ENCODE data around the gene GALNT18. TPM values are rescaled to one million over a fixed set of nuclear protein-coding genes. Genes with fewer than 3 reads are reported as not detected.

GALNT18 gene
- total RNA-seq, 1 experiment from 2014 or later: 6.6 TPM

DNA sequence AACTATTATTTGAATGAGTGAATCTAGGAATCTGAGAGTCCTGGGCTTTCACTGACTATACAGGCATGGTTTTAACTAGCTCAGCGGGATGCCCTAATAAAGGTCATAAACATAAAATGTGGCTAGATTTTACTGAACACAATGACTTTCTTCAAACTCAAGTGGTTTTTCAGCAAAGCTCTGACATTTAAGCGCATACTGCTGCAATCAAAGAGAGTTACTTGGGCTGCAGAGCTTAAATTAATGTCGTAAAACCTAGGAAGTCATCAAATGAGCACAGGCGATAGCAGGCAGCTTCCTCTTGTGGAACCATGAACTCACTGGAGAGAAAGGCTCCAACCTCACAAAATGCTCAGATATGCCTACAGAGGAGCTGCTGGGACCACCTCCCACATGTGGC is 275.5 kb downstream of the GALNT18 start:
- H3K27ac ChIP-seq: no peak overlapping the region
- H3K9me3 ChIP-seq (replicated peaks): no peaks in the 10 kb centered on the region

DNA sequence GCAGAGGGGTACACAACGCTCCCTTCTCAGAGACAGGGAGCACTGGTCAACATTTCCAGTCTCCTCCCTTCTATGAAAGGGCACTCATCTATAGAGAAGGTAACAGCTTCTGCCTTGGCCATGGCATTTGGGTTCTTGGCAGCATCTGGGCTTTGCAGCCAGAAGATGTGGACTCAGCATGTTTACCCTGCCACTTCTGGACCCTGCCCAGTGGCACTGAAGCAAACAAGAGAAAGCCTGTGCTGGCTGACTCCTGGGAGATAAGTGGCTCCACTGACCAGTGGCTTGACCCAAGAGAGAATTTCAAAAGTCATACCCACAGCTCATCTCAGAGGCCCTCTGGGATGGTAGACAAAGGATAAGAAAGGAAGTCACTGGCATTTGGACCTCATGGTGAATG is 276.7 kb downstream of the GALNT18 start:
- Histone ChIP-seq H3K36me3 (no peaks in the 10 kb centered on the region), H3K27ac (no peak overlapping the region), H3K4me1 (replicated peaks) (peaks cover 4% of the 10 kb centered on the region), H3K9me3 (replicated peaks) (no peaks in the 10 kb centered on the region), H3K4me3 (no peak overlapping the region), H3K27me3 (replicated peaks) (no peaks in the 10 kb centered on the region)
- no peak for DNase-seq (ENCODE audit: low read depth in 1 of 2, low spot score in 2 of 2)

More for the DNA sequence above, 275.5 kb downstream of the GALNT18 start:
- DNase-seq (ENCODE audit: low read depth in 1 of 2, low spot score in 2 of 2): no peak
- Histone ChIP-seq H3K4me3 (no peak overlapping the region), H3K4me1 (replicated peaks) (peaks cover 8% of the 10 kb centered on the region), H3K27me3 (replicated peaks) (no peaks in the 10 kb centered on the region), H3K36me3 (no peaks in the 10 kb centered on the region)

DNA sequence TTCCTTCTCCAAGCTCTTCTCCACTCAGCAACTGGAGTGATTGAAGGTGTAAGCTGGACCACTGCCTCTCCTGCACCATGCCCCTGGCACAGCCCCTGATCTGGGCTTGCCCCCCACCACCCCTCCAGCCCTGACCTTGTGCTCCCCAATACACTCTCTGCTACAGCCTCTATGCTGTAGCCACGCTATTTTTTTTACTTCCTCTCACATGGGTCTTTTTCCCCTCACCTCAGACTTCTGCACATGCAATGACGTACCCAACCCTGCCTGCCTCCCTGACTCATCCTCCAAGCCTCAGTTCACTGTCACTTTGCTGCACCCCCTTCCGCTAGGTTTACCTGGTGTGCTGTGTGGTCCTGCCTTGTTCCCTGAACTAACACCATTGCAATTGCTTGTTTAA is 277.8 kb downstream of the GALNT18 start:
- no peak overlapping the region for H3K27ac ChIP-seq
- no peaks in the 10 kb centered on the region for H3K27me3 ChIP-seq (replicated peaks)
- H3K36me3 ChIP-seq: no peaks in the 10 kb centered on the region
- DNase-seq (ENCODE audit: low read depth in 1 of 2, low spot score in 2 of 2): no peak
- no peak overlapping the region for H3K4me3 ChIP-seq
- no peaks in the 10 kb centered on the region for H3K4me1 ChIP-seq (replicated peaks)
- H3K9me3 ChIP-seq (replicated peaks): no peaks in the 10 kb centered on the region

DNA sequence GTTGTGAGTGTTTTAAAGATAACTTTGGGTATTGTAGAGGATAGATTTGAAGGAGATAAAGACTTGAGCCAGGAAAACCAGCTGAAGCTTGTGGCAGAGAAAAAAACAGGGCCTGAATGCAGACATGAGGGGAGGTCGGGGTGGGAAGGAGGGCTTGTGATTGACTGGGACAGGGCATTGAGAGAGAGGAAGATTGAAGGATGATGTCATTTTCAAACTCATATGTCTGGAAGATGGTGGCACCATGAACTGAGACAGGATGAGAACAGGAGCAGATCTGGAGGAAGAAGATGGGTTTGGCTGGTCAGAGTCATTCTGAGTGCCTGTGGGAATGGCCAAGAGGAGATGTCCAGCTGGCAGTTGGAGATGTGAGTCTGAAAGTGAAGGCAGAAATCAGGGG is 283.5 kb downstream of the GALNT18 start:
- DNase-seq (ENCODE audit: low read depth in 1 of 2, low spot score in 2 of 2): no peak
- Histone ChIP-seq H3K9me3 (replicated peaks) (no peaks in the 10 kb centered on the region), H3K4me1 (replicated peaks) (no peaks in the 10 kb centered on the region), H3K4me3 (no peak overlapping the region), H3K36me3 (no peaks in the 10 kb centered on the region), H3K27ac (no peak overlapping the region), H3K27me3 (replicated peaks) (no peaks in the 10 kb centered on the region)

DNA sequence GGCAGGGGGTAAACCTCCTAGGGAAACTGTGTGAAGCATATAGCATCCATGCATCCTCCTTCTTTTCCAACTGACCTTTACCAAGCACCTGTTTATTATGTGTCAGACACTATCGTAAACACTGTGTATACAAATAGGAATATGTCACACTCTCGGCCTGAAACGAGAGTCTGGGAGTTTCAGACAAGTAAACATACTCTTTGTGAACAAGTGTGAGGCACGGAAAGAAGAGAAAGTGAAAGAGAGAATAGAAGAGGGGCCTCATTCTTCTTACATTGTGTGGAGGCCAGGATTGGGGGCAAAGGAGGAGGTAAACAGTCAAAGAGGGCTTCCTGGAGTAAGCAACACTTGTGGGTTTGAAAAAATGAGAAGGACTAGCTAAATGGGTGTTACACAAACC is 285.1 kb downstream of the GALNT18 start:
- Histone ChIP-seq H3K27me3 (replicated peaks) (no peaks in the 10 kb centered on the region), H3K36me3 (no peaks in the 10 kb centered on the region), H3K27ac (no peak overlapping the region), H3K4me1 (replicated peaks) (no peaks in the 10 kb centered on the region), H3K4me3 (no peak overlapping the region), H3K9me3 (replicated peaks) (no peaks in the 10 kb centered on the region)
- DNase-seq (ENCODE audit: low read depth in 1 of 2, low spot score in 2 of 2): peak in 1 of 2 experiments; percentile 2

DNA sequence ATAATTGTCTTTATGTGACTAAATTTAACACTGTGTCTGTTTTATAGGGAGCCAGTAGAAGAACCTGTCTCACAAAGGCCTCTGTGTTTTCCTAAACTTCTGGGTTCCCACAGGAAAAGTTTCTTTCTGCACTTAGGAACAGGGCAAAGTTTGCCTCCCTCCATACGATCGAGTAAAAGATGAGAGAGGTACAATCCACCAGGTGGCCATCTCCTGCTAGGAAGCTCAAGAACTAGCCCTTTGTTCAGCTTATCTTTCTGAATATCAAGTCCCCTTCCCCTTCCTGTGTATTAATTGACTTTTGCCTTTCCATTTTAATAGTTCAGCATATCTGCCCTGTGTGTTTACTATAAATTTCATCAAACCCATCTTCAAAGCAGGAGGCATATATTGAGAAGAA is 286.8 kb downstream of the GALNT18 start:
- no peak overlapping the region for H3K27ac ChIP-seq
- no peaks in the 10 kb centered on the region for H3K4me1 ChIP-seq (replicated peaks)
- DNase-seq (ENCODE audit: low read depth in 1 of 2, low spot score in 2 of 2): no peak
- H3K9me3 ChIP-seq (replicated peaks): no peaks in the 10 kb centered on the region
- no peak overlapping the region for H3K4me3 ChIP-seq
- no peaks in the 10 kb centered on the region for H3K27me3 ChIP-seq (replicated peaks)
- no peaks in the 10 kb centered on the region for H3K36me3 ChIP-seq

DNA sequence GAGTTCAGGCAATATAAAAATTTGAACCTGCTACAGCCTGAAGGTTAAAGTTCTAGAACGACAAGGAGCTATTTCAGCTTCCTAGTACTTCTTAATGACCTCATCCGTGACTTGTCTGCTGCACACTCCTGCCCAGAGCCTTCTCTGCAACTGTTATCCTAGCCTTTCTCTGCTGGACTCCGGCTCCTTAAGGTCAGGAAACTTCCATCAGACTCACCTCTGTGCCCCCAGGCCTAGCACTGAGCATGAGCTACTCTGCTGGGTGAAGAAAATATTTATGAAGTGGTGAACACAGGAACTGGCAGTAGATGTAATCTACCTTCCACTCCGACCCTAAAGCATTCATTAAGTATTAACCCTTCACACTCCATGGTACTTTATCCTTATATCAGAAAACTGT is 287.2 kb downstream of the GALNT18 start:
- no peaks in the 10 kb centered on the region for H3K9me3 ChIP-seq (replicated peaks)

DNA sequence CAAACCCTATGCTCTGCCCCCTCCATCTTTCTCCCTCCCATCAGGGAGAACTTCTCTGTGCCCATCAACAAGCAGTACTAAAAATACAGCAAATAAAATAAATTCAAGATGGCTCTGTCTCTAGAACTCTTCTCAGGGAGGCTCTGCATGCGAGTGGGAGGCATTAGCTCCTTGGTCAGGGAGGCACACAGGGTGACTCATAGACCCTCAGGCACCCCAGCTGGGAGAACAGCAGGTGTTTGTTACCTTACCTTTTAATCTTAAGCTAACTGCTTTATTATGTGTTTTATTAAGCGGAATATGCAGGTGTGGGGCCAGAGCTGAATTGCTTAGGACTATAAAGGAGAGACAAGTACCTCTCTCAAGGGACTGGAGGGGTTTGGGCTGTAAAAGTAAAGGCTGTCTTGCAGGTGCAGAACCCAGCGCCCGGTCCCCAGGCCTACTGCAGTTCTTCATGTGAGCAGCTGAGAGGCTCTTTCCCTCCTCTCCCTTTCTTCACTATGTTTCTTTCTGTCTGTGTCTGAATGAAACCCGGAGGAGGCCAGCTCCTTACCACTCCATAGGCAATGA is 289.6 kb downstream of the GALNT18 start:
- no peak overlapping the region for H3K27ac ChIP-seq
- no peak for DNase-seq (ENCODE audit: low read depth in 1 of 2, low spot score in 2 of 2)
- no peaks in the 10 kb centered on the region for H3K27me3 ChIP-seq (replicated peaks)
- no peaks in the 10 kb centered on the region for H3K36me3 ChIP-seq
- no peaks in the 10 kb centered on the region for H3K4me1 ChIP-seq (replicated peaks)
- H3K4me3 ChIP-seq: no peak overlapping the region
- H3K9me3 ChIP-seq (replicated peaks): no peaks in the 10 kb centered on the region

More for the DNA sequence above, 287.2 kb downstream of the GALNT18 start:
- Histone ChIP-seq H3K4me1 (replicated peaks) (no peaks in the 10 kb centered on the region), H3K4me3 (no peak overlapping the region), H3K36me3 (no peaks in the 10 kb centered on the region), H3K27me3 (replicated peaks) (no peaks in the 10 kb centered on the region), H3K27ac (no peak overlapping the region)
- no peak for DNase-seq (ENCODE audit: low read depth in 1 of 2, low spot score in 2 of 2)

DNA sequence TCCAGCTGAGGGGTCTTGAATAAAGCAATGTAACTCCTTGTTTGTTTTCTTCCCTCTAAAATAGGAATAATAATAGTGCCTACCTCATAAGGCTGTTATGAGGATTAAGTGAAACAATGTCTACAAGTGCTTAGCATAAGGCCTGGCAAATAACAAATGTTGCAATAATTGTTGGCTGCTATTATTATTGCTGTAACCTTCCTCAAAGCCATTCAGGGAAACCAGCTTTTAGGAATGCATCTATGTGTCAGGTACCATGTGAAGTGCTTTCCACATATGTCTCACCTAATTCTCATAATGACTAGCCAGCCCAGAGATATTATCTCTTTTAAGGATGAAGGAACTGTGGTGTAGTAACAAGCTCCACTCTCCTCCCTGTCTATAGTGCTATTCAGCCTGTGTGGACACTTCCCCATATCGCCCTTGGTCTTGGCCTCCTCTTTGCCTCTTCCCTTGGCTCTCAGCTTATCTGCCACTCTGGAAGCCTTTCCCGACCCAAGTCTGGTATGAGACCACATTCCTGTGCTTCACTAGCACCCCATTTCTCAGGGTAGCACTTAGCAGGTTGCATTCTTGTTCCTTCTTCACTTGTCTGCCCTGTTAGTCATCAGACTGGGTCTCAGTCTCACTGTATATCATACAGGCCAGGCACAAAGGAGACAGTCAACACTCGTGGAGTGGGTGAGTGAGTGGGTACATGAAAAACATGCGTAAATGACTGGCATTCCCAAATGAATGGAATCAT is 292.6 kb downstream of the GALNT18 start:
- H3K9me3 ChIP-seq (replicated peaks): no peaks in the 10 kb centered on the region
- H3K36me3 ChIP-seq: no peaks in the 10 kb centered on the region
- no peak for DNase-seq (ENCODE audit: low read depth in 1 of 2, low spot score in 2 of 2)
- no peaks in the 10 kb centered on the region for H3K4me1 ChIP-seq (replicated peaks)
- H3K4me3 ChIP-seq: no peak overlapping the region
- H3K27me3 ChIP-seq (replicated peaks): no peaks in the 10 kb centered on the region
- no peak overlapping the region for H3K27ac ChIP-seq

DNA sequence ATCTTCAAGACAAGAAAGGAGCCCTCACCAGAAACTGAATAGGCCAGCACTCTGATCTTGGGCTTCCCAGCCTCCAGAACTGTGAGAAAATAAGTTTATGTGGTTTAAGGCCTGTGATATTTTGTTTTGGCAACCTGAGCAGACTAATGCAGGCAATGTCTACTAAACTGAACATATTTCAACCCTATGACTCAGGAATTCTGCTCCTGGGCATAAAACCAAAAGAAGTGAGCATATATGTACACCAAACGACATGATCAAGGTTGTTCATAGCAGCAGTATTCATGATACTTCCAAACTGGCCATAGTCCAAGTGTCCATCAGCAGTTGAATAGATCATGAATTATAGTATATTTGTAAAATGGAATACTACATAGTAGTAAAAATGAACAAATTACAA is 297.7 kb downstream of the GALNT18 start:
- Histone ChIP-seq H3K9me3 (replicated peaks) (no peaks in the 10 kb centered on the region), H3K4me3 (no peak overlapping the region), H3K27ac (no peak overlapping the region), H3K36me3 (no peaks in the 10 kb centered on the region), H3K4me1 (replicated peaks) (no peaks in the 10 kb centered on the region), H3K27me3 (replicated peaks) (no peaks in the 10 kb centered on the region; the same call in 1 of the 2 replicates)
- DNase-seq (ENCODE audit: low read depth in 1 of 2, low spot score in 2 of 2): no peak

DNA sequence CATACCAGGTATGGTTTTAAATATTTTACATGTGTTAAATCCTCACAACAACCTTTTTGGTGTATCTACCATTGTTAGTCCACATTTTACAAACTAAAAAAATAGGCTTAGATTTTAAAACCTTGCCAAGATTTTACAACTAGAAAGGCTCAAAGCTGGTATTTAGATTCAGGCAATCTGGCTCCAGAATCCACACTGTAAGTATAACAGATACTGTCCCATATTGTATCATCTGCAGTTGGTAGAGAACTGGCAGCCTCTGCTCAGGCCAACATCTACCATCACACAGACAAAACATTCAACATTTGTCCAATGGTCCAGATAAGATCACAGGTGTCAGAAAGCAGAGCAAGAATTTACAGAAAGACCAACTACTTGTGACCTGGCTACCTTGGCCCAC is 299.7 kb downstream of the GALNT18 start:
- H3K4me3 ChIP-seq: no peak overlapping the region
- H3K27me3 ChIP-seq (replicated peaks): no peaks in the 10 kb centered on the region; the same call in 1 of the 2 replicates
- no peak for DNase-seq (ENCODE audit: low read depth in 1 of 2, low spot score in 2 of 2)
- no peaks in the 10 kb centered on the region for H3K4me1 ChIP-seq (replicated peaks)
- H3K27ac ChIP-seq: no peak overlapping the region
- H3K36me3 ChIP-seq: no peaks in the 10 kb centered on the region
- H3K9me3 ChIP-seq (replicated peaks): no peaks in the 10 kb centered on the region

DNA sequence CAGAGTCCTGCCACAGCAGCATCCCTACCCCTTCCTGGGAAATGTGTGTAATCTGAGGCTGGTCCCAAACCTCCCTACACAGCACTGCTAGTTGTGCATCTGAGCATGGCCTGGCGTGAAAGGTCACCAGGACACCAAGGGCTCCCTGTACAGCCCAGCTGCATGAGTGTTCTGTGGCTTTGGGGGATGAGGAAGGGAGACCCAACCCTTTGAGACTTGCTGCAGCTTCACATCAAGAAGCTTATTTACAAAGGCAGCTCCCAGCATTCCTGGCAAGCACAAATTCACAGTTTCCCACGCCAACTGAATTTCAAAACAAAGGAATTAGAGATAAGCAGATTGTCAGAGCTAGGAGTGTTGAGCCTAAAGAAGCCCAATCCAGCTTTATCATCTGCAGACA is 301.0 kb downstream of the GALNT18 start:
- Histone ChIP-seq H3K9me3 (replicated peaks) (no peaks in the 10 kb centered on the region), H3K27me3 (replicated peaks) (no peaks in the 10 kb centered on the region; the same call in 1 of the 2 replicates), H3K36me3 (no peaks in the 10 kb centered on the region), H3K4me3 (no peak overlapping the region), H3K27ac (no peak overlapping the region), H3K4me1 (replicated peaks) (no peaks in the 10 kb centered on the region)
- no peak for DNase-seq (ENCODE audit: low read depth in 1 of 2, low spot score in 2 of 2)

DNA sequence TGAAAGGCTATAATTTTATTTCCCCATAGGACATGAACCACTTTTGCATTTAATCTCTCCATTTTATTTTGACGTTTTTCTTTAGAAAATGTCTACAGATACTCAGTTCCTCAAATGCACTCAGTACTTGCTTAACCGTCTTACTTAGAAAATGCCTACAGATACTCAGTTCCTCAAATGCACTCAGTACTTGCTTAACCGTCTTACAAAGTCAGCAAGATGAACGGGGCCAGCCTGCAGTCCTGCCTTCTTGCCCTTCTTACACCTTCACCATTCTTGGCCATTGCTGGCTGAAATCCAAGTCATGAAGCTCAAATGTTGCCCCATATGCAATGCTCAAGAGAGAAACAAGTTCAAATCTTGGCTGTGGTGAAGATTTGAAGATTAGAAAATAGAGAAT is 302.8 kb downstream of the GALNT18 start:
- no peaks in the 10 kb centered on the region for H3K36me3 ChIP-seq
- H3K4me1 ChIP-seq (replicated peaks): no peaks in the 10 kb centered on the region
- H3K27me3 ChIP-seq (replicated peaks): no peaks in the 10 kb centered on the region; the same call in 1 of the 2 replicates
- no peak overlapping the region for H3K4me3 ChIP-seq
- H3K27ac ChIP-seq: no peak overlapping the region
- H3K9me3 ChIP-seq (replicated peaks): no peaks in the 10 kb centered on the region
- DNase-seq (ENCODE audit: low read depth in 1 of 2, low spot score in 2 of 2): no peak

DNA sequence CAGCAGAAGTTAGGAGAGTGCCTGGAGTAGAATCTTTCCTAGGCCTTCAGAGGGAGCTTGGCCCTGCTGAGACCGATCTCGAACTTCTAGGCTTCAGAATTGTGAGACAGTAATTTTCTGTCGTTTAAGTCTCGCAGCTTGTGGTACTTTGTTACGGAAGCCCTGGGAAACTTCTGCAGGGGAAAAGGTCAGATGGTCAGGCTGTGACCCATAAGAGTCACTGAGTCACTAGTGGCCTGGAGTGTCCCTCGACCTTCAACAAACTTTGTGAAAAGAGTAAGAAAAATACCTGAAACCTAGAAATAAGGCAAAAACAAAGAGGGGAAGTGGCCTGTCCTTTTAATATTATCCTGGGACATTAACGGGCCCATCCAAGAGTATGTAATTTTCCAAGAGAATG is 303.3 kb downstream of the GALNT18 start:
- no peaks in the 10 kb centered on the region; the same call in 1 of the 2 replicates for H3K27me3 ChIP-seq (replicated peaks)
- no peak overlapping the region for H3K27ac ChIP-seq
- H3K4me1 ChIP-seq (replicated peaks): 0 out of 2 replicates have a peak, but pooled peaks cover 2% of the 10 kb centered on the region
- DNase-seq (ENCODE audit: low read depth in 1 of 2, low spot score in 2 of 2): no peak
- no peaks in the 10 kb centered on the region for H3K36me3 ChIP-seq
- H3K9me3 ChIP-seq (replicated peaks): no peaks in the 10 kb centered on the region
- H3K4me3 ChIP-seq: no peak overlapping the region
